Erythroblast (primary cell): ENCODE data around the gene DENND5B.
"Not testable (repeated sequence)": the region's sequence is repeated elsewhere in the genome, so short reads cannot be mapped to it uniquely, and the experiment has no call there.

Source experiments
- GATA1 ChIP-seq: IDR thresholded peaks from 2 replicates; pipeline ENCODE4 v1.6.1; 2011; ENCODE audit warnings: low read depth, mild to moderate bottlenecking, control low read depth, low read length, moderate library complexity
- POLR2A ChIP-seq: IDR thresholded peaks from 2 replicates; pipeline ENCODE4 v1.6.1; 2011; ENCODE audit warnings: mild to moderate bottlenecking, low read length

DNA sequence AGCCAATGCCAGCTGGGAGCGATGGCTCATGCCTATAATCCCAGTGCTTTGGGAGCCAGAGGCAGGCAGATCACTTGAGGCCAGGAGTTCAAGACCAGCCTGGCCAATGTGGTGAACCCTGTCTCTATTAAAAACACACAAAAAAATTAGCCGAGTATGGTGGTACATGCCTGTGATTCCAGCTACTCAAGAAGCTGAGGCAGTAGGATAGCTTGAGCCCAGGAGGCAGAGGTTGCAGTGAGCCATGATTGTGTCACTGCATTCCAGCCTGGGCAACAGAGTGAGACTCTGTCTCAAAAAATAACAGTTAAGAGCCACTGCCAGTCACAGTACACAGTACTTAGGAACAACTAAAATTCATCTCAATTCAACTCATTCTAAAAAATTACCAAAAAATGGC lies 21.4 kb downstream of the DENND5B start:
- not testable (repeated sequence) for TF ChIP-seq POLR2A, GATA1
